ENCODE data around the gene DEXI. TPM values are rescaled to one million over a fixed set of nuclear protein-coding genes. Genes with fewer than 3 reads are reported as not detected.

Gene DEXI
- total and polyA plus RNA-seq, 9 donors: 46.8 to 64.5 (median 52.3) TPM

GRCh38 chr16:10880594-10881452 is 61.4 kb downstream of the DEXI start:
- peak; percentile 33 for DNase-seq
- peak overlapping the region; percentile 7 for H3K27ac ChIP-seq (ENCODE audit: low read length)
- peaks cover 14% of the 10 kb centered on the region for H3K4me1 ChIP-seq (ENCODE audit: control insufficient read depth, insufficient read depth, low read length)
- H3K4me3 ChIP-seq (ENCODE audit: low read length): no peak overlapping the region
- WGBS (ENCODE audit: insufficient coverage): 75% methylated on average over 8 of the region's 10 CpGs
- no peaks in the 10 kb centered on the region for H3K36me3 ChIP-seq (ENCODE audit: control insufficient read depth, insufficient read depth, low read length)
- H3K9me3 ChIP-seq (replicated peaks; ENCODE audit: control insufficient read depth, low read depth, low read length): no peaks in the 10 kb centered on the region
- H3K27me3 ChIP-seq (ENCODE audit: control insufficient read depth, insufficient read depth, low read length): peaks cover 40% of the 10 kb centered on the region

- Histone ChIP-seq H3K4me1 (ENCODE audit: control insufficient read depth, insufficient read depth, low read length) (peaks cover 14% of the 10 kb centered on the region), H3K27ac (ENCODE audit: low read length) (peak overlapping the region; percentile 20), H3K4me3 (ENCODE audit: low read length) (peak overlapping the region; percentile 46), H3K36me3 (ENCODE audit: control insufficient read depth, insufficient read depth, low read length) (no peaks in the 10 kb centered on the region), H3K9me3 (replicated peaks; ENCODE audit: control insufficient read depth, low read depth, low read length) (no peaks in the 10 kb centered on the region), H3K27me3 (ENCODE audit: control insufficient read depth, insufficient read depth, low read length) (peaks cover 40% of the 10 kb centered on the region)
- DNase-seq: no peak
- WGBS (ENCODE audit: insufficient coverage): 60% methylated on average over 9 of the region's 21 CpGs
Observed at GRCh38 chr16:10879681-10880589, 62.3 kb downstream of the DEXI start.

Other genes with a start within 250 kb of the DEXI start
- 0.13 TPM for gene TEKT5, start 247.5 kb downstream of the DEXI start, total RNA-seq
- gene TEKT5, start 247.5 kb downstream of the DEXI start, polyA plus RNA-seq (ENCODE audit: insufficient read depth in 1 of 8, insufficient read length in 8 of 8, low replicate concordance in 1 of 8): under 1 TPM in 4 of 8 donors, not detected in 4; 0.16 to 0.39 (median 0.20) TPM
- gene NUBP1, start 198.6 kb downstream of the DEXI start, total RNA-seq: 34.0 TPM
- 10 to 100 TPM; 27.0 to 33.5 (median 30.2) TPM for gene NUBP1, start 198.6 kb downstream of the DEXI start, polyA plus RNA-seq (ENCODE audit: insufficient read depth in 1 of 8, insufficient read length in 8 of 8, low replicate concordance in 1 of 8)
- gene TVP23A, start 123.7 kb downstream of the DEXI start, total RNA-seq: 2.8 TPM
- 1 to 10 TPM; 2.0 to 4.0 (median 3.0) TPM for gene TVP23A, start 123.7 kb downstream of the DEXI start, polyA plus RNA-seq (ENCODE audit: insufficient read depth in 1 of 8, insufficient read length in 8 of 8, low replicate concordance in 1 of 8)
- gene CIITA, start 65.3 kb downstream of the DEXI start, total RNA-seq: 0.98 TPM
- 1 to 10 TPM; 1.2 to 3.7 (median 1.8) TPM for gene CIITA, start 65.3 kb downstream of the DEXI start, polyA plus RNA-seq (ENCODE audit: insufficient read depth in 1 of 8, insufficient read length in 8 of 8, low replicate concordance in 1 of 8)
- 13.7 TPM for gene CLEC16A, start 2.1 kb upstream of the DEXI start, total RNA-seq
- 10 to 100 TPM; 11.5 to 18.3 (median 15.3) TPM for gene CLEC16A, start 2.1 kb upstream of the DEXI start, polyA plus RNA-seq (ENCODE audit: insufficient read depth in 1 of 8, insufficient read length in 8 of 8, low replicate concordance in 1 of 8)